HFFc6 (cell line): Measurements from ENCODE around the gene NLN. TPM values are rescaled to one million over a fixed set of nuclear protein-coding genes. Genes with fewer than 3 reads are reported as not detected.
A peak's percentile ranks its signal among the peaks of the same experiment; 100 is the strongest.
"Not testable (repeated sequence)": the region's sequence is repeated elsewhere in the genome, so short reads cannot be mapped to it uniquely, and the experiment has no call there.

Experiments used
- DNase-seq: peaks from one replicate; pipeline ENCODE4 v3.0.0-alpha.2; 2018
- H3K27ac Mint-ChIP-seq: 2 replicates; pipeline ENCODE4 v1.8.0; 2020; ENCODE audit warnings: mild to moderate bottlenecking, mixed read lengths
- H3K27me3 Mint-ChIP-seq: 2 replicates; pipeline ENCODE4 v1.8.0; 2021; ENCODE audit warnings: mild to moderate bottlenecking, moderate library complexity, mixed read lengths; ENCODE audit not compliant: insufficient read depth
- H3K36me3 Mint-ChIP-seq: 2 replicates; pipeline ENCODE4 v1.8.0; 2021; ENCODE audit warnings: low read depth, mixed read lengths
- H3K4me1 Mint-ChIP-seq: 2 replicates; pipeline ENCODE4 v1.8.0; 2020; ENCODE audit warnings: low read depth, mixed read lengths
- H3K4me3 Mint-ChIP-seq: 2 replicates; pipeline ENCODE4 v1.8.0; 2020; ENCODE audit warnings: mild to moderate bottlenecking, moderate library complexity, mixed read lengths
- H3K9me3 Mint-ChIP-seq: 2 replicates; pipeline ENCODE4 v1.8.0; 2020; ENCODE audit warnings: mild to moderate bottlenecking, mixed read lengths
- total RNA-seq, 6 experiments: library from RNA; stranded (reverse); fragmentation: NEBNext Ultra II Directional; extraction: Animal tissue kit (Norgen Biotek cat#: 25700); gene quantifications; 2 replicates in 1 of 6; 3 replicates in 5 of 6; pipeline ENCODE4 v1.2.3, GENCODE V29; 2021
- TF ChIP-seq, protein P1 (sequence below): fragments of 200-600 bp; sonication (generic); IDR thresholded peaks from 2 replicates; pipeline ENCODE4 v1.5.0; 2021; ENCODE audit warnings: antibody characterized with exemption, mild to moderate bottlenecking

Gene NLN
- total RNA-seq, 6 experiments from 2014 or later = 47.9 to 62.0 (median 57.1) TPM

DNA sequence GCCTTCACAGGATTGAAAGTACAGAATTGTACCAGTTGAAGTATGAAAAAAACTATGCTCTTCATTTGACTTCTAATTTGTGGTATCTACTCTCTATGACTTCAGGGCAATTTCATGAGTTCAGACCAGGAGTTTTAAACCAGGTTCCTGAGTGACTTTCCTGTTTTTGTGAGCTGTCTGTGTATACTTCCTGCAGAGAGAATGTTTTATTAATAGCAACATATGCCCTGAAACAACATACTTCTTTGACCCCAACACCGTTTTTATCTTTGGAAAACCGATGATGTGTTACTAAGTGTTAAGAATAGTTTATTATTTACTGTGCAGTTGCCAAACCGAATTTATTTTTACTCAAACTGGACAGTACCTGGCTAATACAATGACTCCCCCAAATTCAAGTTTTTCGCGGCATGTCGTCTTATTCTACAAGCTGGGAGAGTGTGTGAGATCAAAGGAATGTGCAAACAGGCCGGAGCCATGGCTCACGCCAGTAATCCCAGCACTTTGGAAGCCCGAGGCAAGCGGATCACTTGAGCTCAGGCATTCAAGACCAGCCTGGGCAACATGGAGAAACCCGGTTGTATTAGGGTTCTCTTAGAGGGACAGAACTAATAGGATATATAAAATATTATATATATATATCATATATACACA lies 145.7 kb downstream of the NLN start:
- Mint-ChIP-seq H3K36me3 (peaks cover 6% of the 10 kb centered on the region), H3K4me3 (peak overlapping the region; percentile 3; the same call in 1 of the 2 replicates), H3K4me1 (peaks cover 58% of the 10 kb centered on the region), H3K27me3 (no peaks in the 10 kb centered on the region; the same call in 1 of the 2 replicates), H3K9me3 (no peaks in the 10 kb centered on the region), H3K27ac (peak overlapping the region; percentile 82)
- TF ChIP-seq, protein P1, sequence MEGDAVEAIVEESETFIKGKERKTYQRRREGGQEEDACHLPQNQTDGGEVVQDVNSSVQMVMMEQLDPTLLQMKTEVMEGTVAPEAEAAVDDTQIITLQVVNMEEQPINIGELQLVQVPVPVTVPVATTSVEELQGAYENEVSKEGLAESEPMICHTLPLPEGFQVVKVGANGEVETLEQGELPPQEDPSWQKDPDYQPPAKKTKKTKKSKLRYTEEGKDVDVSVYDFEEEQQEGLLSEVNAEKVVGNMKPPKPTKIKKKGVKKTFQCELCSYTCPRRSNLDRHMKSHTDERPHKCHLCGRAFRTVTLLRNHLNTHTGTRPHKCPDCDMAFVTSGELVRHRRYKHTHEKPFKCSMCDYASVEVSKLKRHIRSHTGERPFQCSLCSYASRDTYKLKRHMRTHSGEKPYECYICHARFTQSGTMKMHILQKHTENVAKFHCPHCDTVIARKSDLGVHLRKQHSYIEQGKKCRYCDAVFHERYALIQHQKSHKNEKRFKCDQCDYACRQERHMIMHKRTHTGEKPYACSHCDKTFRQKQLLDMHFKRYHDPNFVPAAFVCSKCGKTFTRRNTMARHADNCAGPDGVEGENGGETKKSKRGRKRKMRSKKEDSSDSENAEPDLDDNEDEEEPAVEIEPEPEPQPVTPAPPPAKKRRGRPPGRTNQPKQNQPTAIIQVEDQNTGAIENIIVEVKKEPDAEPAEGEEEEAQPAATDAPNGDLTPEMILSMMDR = no peak
- DNase-seq = peak; percentile 44

DNA sequence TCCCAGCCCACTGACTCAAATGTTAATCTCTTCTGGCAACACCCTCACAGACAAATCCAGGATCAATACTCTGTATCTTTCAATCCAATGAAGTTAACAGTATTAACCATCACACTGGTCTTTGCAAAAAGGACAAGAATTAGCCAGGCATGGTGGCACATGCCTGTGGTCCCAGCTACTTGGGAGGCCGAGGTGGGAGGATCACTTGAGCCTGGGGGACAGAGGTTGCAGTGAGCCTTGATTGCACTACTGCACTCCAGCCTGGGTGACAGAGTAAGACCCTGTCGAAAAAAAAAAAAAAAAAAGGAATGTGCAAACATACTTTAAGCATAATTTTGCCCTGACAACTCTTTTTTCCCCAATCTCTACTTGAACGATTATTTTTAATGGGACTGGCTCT lies 146.5 kb downstream of the NLN start:
- no peak for DNase-seq
- TF ChIP-seq, protein P1 = no peak
- Mint-ChIP-seq H3K27ac (no peak overlapping the region), H3K36me3 (peaks cover 6% of the 10 kb centered on the region), H3K4me1 (peaks cover 58% of the 10 kb centered on the region), H3K27me3 (no peaks in the 10 kb centered on the region; the same call in 1 of the 2 replicates), H3K9me3 (no peaks in the 10 kb centered on the region), H3K4me3 (no peak overlapping the region)

DNA sequence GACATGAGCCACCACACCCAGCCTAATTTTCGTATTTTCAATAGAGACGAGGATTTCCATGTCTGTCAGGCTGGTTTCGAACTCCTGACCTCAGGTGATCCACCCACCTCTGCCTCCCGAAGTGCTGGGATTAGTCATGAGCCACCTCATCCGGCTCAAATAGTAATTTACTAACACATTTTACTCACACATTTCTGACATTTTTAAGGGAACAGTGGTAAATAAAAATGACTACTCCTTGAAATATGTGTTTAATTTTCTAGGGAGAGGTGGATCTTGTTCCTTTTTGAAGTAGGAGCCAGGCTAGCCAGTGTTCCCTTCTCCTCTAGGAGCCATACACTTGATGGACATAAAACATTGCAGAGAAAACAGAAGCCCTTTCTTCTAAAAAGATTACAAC lies 149.2 kb downstream of the NLN start:
- Mint-ChIP-seq H3K36me3 (no peaks in the 10 kb centered on the region; the same call in 1 of the 2 replicates), H3K4me1 (peaks cover 63% of the 10 kb centered on the region), H3K27me3 (no peaks in the 10 kb centered on the region; the same call in 1 of the 2 replicates), H3K27ac (peak overlapping the region; percentile 82), H3K9me3 (no peaks in the 10 kb centered on the region), H3K4me3 (peak overlapping the region; percentile 15; the same call in 1 of the 2 replicates)
- DNase-seq = peak; percentile 71
- TF ChIP-seq, protein P1 = no peak

DNA sequence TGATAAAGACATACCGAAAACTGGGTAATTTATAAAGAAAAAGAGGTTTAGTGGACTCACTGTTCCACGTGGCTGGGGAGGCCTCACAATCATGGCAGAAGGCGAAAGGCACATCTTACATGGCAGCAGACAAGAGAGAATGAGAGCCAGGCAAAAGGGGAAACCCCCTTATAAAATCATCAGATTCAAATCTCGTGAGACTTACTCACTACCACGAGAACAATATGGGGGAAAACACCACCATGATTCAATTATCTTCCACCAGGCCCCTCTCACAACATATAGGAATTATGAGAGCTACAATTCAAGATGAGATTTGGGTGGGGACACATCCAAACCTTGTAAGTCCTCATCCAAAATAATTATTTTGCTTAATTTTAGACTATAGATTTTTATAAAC lies 149.8 kb downstream of the NLN start:
- peaks cover 63% of the 10 kb centered on the region for H3K4me1 Mint-ChIP-seq
- H3K36me3 Mint-ChIP-seq = not testable (repeated sequence)

DNA sequence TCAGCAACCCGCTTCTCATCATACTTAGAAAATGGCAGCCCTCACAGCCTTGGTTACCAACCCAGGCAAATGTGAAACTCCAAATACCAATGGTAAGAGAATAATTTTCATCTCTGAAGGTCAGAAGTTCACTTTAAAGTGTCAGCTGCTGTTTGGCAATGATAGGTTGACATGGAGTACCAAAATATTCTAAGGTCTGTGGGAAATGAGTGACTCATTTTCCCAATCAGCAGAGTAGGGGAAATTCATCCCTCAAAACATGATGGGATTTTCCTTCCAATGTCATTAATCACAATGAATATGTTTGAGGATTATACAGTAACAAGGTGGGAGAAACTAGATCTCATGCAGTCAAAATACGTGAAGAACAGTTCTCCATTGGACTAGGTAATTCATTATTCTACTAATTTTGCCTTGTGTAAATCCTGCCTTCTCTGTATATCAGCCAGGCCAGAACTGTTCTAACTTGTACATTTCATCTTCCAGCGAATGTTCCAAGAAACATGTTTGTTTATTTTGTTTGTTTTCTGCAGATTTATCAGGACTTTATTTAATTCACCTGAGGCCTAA lies 151.3 kb downstream of the NLN start:
- Mint-ChIP-seq H3K9me3 (peaks cover 12% of the 10 kb centered on the region), H3K36me3 (peaks cover 15% of the 10 kb centered on the region), H3K27me3 (no peaks in the 10 kb centered on the region; the same call in 1 of the 2 replicates), H3K4me3 (no peak overlapping the region; the same call in 1 of the 2 replicates), H3K27ac (peak overlapping the region; percentile 18), H3K4me1 (peaks cover 57% of the 10 kb centered on the region)
- peak; percentile 23 for DNase-seq
- TF ChIP-seq, protein P1 = no peak

More for the DNA sequence above, 149.8 kb downstream of the NLN start:
- DNase-seq, H3K4me3 Mint-ChIP-seq, H3K9me3 Mint-ChIP-seq, H3K27me3 Mint-ChIP-seq: not testable (repeated sequence)
- H3K27ac Mint-ChIP-seq = peak overlapping the region; percentile 82

DNA sequence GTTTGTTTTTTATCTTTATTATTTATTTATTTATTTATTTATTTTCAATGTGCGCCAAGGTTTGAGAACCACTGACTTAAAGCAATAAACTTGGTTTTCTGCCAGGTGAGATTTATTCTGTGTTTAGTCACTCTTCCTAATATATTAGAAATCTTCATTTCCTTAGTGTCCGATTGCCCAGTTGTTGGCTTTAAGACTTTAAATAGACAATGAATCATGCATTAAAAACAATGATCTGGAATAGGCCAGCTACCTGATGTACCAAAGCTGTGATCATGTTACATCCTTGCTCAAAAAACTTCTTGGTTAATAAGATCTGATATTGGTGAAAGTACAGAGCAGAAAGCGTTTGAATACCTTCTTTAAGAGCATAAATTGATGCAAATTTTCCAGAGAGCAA lies 152.2 kb downstream of the NLN start:
- H3K27me3 Mint-ChIP-seq = no peaks in the 10 kb centered on the region; the same call in 1 of the 2 replicates
- H3K36me3 Mint-ChIP-seq = peaks cover 20% of the 10 kb centered on the region
- H3K27ac Mint-ChIP-seq = peak overlapping the region; percentile 35; the same call in 1 of the 2 replicates
- TF ChIP-seq, protein P1 = no peak
- peak overlapping the region; percentile 20 for H3K4me3 Mint-ChIP-seq
- DNase-seq = peak; percentile 68
- H3K4me1 Mint-ChIP-seq = peaks cover 64% of the 10 kb centered on the region
- H3K9me3 Mint-ChIP-seq = peaks cover 16% of the 10 kb centered on the region
